HFF-Myc (cell line): ENCODE results near the gene RAB7B.

ENCODE experiments used
- DNase-seq: peaks from one replicate; pipeline ENCODE4 v3.0.0-alpha.2; 2011; ENCODE audit warnings: low read depth; ENCODE audit errors: extremely low read depth
- H3K4me3 ChIP-seq: replicated peaks from 2 replicates; pipeline ENCODE4 v1.5.1; 2011; ENCODE audit warnings: low read depth, mild to moderate bottlenecking, control low read depth, low read length
- CTCF ChIP-seq: IDR thresholded peaks from 2 replicates; pipeline ENCODE4 v1.5.1; 2012; ENCODE audit warnings: mild to moderate bottlenecking, low read depth, low read length, control low read depth; ENCODE audit errors: missing control alignments

Gene RAB7B

GRCh38 chr1:205989786-205990185, 13.4 kb downstream of the RAB7B start:
- no peak overlapping the region for H3K4me3 ChIP-seq
- no peak for TF ChIP-seq CTCF
- DNase-seq = no peak

GRCh38 chr1:205988585-205988995, 14.6 kb downstream of the RAB7B start:
- no peak for DNase-seq
- TF ChIP-seq CTCF = no peak
- H3K4me3 ChIP-seq = no peak overlapping the region

GRCh38 chr1:205986861-205987260, 16.3 kb downstream of the RAB7B start:
- no peak for DNase-seq
- H3K4me3 ChIP-seq = no peak overlapping the region
- TF ChIP-seq CTCF = no peak

- H3K4me3 ChIP-seq = no peak overlapping the region
- DNase-seq = no peak
- TF ChIP-seq CTCF = no peak
Observed at GRCh38 chr1:205986292-205986691, 16.9 kb downstream of the RAB7B start.

GRCh38 chr1:205985330-205986005, 17.7 kb downstream of the RAB7B start:
- no peak for TF ChIP-seq CTCF
- H3K4me3 ChIP-seq = no peak overlapping the region

GRCh38 chr1:205983925-205984725, 19.1 kb downstream of the RAB7B start:
- no peak overlapping the region for H3K4me3 ChIP-seq
- no peak for DNase-seq
- peak; percentile 93 for TF ChIP-seq CTCF

More at GRCh38 chr1:205985330-205986005, 17.7 kb downstream of the RAB7B start:
- no peak for DNase-seq
